Myocyte (in vitro differentiated cells): ENCODE measurements around the gene ASTN2. TPM values are rescaled to one million over a fixed set of nuclear protein-coding genes. Genes with fewer than 3 reads are reported as not detected.

Experiments
- DNase-seq: peaks from one replicate; pipeline ENCODE4 v3.0.0-alpha.2; 2012; ENCODE audit warnings: low read depth
- total RNA-seq: library from RNA; depleted of rRNA; stranded (reverse); fragments of >200 nt; gene quantifications from 2 replicates; pipeline ENCODE4 v1.2.3, GENCODE V29; 2014

ASTN2 gene
- total RNA-seq, 1 donor from 2014 or later: 25.3 TPM

DNA sequence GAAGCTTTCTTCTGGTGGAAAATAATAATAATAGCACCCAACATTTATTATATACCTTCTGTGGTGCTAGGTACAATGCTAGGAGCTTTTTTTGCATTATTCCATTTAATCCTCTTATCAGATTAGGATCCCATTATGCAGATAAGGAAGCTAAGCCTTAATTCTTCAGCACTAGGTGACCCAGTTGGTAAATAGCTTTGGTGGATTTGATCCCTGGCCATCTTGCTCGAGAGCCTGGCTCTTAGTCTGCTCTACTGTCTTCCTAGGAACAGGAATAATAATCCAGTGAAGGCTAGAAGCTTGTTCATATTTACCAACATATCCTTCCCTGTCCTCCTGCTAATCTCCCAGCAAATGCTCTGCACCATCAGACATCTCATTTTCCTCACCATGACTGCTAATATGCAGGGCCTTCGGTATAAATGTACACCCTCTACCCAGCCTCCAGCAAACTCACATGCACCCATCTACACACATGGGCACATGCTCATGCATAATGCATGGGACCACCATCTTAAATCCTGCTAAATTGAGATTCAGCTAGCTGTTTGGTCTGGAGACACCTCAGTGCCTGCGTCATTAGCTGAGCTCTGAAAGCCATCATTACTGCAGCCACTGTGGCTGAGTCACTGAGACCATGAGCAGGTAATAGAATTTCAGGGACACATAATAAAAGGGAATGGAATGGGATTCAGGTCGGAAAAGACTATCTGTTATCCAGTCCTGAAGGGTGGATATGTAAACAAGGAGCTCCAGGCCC lies 640.3 kb downstream of the ASTN2 start:
- DNase-seq: no peak

DNA sequence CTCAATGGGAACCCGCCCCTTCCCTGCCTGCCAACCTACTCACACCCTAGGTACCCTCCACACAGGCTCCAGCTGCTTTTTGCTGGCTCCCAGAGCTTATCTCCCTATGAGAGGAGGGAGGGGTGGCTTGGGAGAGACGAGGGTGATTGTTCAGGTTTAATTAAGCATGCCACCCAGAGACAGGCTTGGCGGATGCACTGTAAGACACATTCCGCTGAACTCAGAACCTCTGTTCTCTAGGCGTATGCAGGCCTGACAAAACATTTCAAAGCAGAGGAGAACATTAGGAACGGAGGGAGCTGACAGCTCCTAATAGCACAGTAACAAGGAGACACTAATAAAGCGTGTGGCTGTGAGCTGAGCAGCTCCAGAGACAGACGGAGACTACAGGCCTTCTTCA lies 647.6 kb downstream of the ASTN2 start:
- DNase-seq: no peak

DNA sequence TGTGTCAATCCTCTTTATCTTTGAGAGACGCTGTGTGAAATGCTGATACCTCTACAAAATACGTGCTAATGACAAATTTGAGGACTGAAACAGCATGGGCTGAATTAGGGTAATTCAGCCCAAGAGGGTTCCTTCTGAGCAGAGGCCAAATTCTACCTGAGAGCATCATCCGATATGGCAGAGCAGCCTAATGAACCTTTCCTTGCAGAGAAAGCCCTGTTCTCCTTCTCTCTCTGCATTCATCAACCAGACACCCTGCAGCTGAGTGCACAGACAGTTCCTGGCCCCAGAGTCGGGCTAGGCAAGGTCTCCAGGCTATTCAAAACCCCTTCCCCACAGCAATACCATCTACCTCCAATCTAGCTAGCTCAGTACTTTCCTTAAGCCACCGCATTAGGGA lies 649.8 kb downstream of the ASTN2 start:
- no peak for DNase-seq

DNA sequence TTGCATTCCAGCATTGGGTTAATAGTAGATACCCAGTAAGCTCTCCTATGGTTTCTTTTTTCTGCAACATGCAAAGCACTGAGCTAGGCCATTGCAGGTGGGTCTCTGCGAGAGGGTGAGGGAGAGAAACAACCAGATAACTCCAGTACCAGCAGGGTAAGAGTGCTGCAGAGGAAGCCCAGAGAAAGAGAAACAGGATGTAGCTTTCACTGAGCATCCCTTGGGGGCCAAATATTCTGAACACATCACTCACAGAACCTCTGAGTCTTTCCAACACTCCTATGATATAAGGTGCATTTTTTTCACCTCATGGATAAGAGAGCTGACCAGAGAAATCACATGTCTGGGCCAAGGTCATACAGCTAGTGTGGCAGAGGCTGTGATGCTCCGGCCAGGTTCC lies 651.1 kb downstream of the ASTN2 start:
- no peak for DNase-seq

DNA sequence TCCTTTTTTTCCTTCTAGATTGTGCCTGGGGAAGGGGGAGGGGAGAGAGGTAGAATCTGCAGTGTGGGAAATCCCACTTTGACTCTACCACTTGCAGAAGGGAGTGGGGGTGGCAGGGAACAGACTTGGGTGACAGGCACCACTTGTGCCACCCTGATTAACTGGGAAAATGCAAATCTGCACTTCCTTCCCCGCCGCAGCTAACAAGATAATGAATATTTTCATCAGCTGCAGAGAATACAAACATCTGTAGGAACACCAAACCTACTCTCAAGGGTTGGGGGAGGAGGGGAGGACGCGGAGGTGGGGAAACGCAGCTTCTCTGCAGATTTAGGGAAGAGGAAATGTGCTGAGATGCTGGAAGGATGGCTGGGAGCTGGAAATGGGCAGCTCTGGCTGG lies 654.2 kb downstream of the ASTN2 start:
- DNase-seq: no peak

DNA sequence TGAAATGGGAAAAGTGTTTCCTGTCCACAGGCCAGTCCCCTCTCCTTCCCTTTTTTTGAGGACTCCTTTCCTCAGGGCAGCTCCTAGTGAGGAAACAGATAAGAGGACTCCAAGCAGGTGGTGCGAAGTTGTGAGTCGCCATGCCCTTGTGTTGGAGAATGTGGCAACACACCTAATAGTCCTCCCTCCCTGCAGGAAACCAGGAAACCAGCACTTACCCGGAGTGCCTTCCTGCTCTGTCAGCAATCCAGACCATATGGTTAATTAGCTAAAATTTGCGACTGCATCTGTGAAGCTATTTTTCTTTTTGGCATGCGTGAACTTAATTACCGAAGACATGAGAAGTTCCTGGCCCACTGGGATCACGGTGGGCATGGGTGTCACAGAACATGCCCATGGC lies 657.8 kb downstream of the ASTN2 start:
- DNase-seq: no peak

DNA sequence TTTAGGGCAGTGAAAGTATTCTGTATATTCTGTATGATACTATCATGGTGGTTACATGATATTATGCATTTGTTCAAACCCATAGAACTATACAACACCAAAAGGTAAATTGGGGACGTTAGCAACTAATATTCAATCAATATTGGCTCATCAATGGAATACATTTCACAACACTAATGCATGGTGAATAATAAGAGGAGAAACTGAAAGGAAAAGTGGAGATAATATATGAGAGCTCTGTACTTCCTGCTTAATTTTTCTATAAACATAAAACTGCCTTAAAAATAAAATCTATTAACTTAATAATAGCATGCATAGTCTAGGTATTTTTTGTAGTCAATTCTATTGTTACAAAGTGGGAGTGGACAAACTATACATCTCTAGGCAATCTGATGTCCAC lies 661.5 kb downstream of the ASTN2 start:
- DNase-seq: no peak

DNA sequence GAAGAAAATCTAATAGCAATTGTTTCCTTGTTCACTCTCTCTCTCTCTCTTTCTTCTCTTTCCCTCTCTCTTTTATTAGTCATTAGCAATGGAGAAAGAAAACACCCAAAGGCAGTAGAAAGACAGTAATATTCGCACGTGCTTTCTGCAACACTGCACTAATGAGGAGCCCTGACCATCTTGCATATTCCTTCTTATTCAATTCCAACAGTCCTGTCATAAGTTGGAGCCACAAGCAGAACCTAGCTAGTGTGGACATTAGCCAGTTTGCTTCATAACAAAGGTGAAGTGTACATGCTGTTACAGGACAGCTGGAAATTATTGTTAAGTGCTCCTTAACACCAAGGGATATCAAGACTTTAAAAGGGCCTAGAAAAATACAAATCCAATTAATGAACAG lies 664.3 kb downstream of the ASTN2 start:
- DNase-seq: no peak

DNA sequence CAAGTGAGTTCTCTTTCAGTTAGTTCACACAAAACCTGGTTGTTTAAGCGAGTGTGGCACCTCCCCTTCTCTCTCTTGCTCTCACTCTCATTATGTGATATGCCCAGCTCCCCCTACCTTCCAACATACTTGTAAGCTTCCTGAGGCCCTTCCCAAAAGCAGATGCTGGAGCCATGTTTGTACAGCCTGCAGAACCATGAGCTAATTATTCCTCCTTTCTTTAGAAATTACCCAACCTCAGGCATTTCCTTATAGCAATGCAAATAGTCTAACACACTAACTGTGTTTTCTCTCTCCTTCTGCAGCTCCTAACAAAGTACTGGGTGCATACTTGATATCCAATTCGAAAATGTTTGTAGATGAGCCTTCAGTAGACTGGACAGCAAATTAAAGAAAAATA lies 665.1 kb downstream of the ASTN2 start:
- DNase-seq: no peak

DNA sequence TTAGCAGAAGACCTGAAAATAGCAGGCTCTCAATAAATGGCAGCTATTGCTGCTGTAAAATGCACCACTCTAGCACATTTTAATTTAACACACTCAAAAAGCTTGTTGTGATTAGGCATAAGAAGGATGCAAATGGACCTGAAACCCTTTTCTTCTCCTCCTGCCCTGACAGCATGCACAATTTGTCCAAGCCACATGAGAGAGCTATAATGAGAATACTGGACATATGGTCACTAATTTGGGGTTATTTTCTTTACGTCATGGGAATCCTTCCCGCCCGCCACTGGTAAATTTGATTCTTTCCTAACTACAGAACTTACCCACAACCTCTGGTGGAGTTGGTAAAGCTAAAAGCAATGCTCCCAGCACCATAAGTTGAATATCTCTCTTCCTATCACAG lies 665.7 kb downstream of the ASTN2 start:
- DNase-seq: no peak

DNA sequence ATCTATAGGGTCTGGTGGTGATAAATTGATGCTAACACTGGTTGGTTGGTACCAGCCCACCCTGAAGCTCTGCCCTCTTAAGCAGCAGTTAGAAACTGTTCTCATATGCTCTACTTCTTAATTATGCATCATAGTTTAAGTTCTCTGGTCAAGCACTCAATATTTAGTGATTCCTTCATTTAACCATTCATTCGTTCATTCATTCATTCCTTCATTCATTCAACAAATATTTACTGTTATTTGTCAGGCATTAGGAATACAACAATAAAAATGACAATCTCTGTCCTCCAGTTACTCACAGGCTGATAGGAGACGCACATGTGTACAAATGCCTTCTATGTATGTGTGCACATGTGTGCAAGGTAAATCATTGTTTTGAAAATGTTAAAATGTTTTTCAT lies 673.1 kb downstream of the ASTN2 start:
- no peak for DNase-seq

DNA sequence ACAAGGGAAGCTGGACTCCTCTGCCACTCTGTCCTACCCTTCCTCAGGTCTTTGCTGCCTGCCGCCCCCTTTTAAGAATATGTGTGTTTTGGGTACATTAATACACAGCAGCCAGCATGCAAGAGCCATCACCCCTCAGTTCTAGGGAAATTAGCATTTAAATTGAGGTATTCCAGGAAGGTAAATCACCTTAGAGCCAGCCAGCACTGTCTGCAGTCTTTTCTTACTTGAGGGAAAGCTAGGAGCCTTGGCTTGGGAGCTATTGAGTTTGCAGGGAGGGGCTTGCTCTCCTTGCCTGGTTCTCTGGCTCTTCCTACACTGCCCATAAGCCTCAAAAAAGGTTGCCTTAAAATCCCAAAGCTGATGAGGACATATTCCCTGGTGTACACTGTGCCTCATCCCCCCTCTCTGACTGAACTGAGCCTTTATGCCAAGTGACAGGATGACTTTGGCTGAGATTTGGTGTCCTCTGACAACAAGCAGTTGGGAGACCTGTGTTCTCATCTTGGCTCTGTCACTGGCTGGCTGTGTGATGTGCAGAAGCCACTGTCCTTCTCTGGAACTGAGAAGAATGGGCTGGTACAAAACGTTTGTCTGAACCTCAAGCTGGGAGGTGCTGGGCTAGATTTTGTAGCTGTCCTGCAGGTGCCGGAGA lies 673.6 kb downstream of the ASTN2 start:
- no peak for DNase-seq

DNA sequence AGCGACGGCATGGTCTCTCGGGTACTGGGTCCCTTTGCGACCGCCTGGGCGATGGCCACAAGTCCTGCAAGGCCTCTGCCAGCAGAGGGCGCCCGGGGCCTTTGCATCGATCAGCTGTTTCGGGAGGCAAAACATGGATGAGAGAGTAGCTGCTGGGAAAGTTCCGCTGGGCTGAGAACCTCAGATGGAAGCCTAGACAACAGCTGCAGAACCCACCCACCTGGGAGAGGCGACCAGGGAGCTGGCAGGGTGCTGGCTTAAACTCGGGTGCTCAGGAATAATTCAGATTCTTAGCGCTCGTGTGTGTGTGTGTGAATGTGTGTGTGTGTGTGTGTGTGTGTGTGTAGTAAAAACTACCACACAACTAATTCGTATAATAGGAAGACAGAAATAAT lies 677.7 kb downstream of the ASTN2 start:
- peak; percentile 95 for DNase-seq

DNA sequence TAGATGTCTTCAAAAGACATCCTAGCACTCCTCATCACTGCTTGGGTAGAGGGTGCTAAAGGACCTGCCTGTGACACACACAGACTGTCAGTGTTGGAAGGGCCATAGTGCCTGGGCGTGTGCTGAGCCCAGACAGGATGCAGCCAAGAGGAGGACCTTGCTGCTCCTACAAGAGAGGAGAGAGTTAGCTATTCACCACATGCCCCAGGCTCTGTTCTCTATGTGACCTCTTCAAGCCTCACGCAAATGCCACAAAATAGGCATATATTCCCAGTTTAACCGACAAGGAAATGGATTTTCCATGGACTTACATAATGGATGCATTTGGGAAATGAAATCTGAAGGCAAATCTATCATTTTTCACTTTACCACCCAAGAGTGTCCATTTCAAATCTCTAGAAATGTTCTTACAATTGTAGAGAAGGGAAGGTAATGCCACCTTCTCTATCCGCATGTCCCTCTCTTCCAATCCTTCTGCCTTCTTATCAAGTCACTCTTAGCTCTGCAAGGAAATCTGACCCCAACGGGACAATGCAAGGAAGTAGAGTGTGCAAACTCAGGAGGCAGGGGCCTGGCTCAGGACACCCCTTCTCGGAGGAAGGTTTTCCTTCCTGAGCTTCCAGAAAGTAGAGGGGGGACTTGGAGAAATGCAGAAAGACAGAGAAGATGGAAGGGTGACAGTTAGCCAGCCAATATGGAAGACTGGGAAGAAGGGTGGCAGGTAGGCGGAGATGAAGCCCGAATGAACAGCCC lies 678.3 kb downstream of the ASTN2 start:
- no peak for DNase-seq

DNA sequence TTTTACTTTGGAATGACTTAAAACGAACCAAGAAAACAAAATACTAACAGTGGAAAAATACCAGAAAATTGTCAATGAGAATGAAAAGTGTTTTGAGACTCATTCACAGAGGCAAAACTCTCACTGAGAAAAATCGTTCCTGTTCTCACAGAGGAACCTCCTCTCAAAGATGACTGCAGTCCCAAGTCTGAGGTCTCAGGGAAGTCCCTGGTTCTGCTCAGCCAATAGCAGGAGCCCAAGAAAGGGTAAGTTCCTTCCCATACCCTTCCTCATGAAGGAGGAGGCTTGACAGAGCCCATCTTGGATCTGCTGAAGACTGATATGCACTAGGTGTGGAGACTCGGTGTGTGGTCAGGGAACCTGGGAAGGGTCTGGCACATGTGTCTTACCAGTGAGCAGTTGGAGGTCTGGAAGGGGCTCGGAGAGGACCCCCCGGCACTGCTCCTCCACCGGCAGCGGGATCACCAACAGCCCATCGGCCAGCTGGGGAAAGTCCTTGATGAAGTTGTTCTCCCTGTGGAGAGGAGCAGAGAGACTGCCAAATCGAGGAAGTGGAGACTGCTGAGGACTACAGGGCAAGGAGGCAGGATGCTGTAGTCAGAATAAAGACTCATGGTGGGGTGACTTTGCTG lies 681.7 kb downstream of the ASTN2 start:
- DNase-seq: no peak

DNA sequence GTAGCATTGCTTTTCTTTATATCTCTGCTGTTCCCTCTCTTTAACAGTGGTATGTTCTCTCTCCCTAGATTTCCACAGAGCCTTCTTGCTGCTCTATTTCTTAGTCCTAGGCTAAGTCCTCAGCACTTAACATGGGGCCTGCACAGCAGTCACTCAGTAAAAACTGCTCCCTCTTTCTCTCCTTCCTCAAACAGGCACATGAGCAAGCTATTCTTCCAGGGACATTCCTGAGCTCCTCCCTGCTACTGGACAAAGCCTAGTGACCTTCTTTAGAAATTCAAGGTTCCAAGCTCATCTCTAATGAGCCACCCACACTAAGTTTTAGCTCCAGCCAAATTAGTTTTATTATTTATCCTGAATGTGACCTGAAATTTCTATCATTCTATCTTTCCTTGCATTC lies 688.3 kb downstream of the ASTN2 start:
- DNase-seq: no peak

DNA sequence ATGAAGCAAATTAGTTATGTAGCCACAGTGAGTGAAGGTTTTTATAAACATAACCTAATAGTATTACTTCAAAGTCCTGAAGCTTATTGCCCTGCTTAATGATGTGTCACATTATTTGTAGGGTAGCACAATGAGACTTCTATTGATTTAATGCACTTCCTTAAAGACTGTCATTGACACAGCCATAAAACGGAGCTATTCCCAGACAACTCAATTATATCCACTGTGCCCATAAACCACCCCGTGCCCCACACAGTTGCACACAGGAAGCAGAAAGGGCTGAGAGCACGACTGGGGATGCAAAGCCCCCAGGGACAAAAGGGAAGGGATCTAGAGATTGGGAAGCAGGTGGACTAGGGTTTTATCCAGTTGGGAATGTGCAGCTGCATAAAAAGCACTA lies 690.7 kb downstream of the ASTN2 start:
- DNase-seq: no peak

DNA sequence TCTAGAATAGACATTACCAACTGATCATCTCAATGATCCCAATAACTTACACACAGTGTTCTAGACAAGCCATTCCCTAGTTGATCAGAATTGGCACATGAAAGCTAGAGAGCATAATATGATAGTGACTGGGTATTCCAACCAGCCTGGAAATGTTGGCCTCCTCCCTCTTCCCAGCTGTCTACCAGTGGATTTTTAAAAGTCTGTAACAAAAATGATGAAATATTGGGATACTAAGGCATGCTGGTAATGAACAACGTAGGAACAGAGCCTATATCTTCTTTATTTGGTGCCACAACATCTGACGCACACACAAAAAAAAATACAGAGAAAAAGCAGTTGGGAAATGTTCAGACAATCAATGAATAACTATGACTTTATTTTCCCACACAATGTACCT lies 692.9 kb downstream of the ASTN2 start:
- no peak for DNase-seq

DNA sequence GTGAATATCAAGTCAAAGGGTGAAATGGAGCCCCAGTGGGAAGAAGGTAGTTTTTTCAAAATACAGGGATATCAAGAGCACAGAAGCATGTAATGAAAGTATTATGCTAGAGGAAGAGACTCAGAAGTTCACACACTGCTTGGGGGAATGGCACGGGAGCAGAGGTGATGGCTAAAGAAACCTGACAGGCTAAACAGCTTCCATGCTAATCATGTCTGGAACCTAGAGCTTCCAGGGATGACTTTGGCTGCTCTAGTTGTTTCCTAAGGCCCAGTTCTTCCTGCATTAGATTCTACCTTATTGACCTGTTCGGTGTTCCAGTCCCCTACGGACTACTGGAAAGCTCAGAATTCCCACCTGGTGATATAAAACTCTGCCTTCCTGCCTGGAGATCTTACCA lies 693.4 kb downstream of the ASTN2 start:
- DNase-seq: no peak

DNA sequence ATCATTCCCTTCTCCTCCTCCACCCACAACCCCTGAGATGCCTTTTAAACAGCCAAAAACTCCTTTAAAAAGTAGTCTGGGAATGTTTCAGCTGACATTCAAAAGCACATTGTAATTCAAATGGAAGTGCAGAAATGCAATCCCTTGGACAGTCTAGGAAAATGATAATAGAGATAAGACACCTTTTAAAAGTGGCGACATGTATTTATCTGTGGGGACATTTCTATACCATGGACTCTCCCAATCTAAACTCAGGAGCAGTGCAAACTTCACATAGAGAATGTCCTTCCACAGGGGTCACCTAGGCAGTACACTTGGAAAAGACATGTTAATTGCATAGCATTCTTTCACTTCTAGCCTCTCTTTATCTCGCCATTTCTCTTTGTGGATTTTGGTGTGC lies 694.7 kb downstream of the ASTN2 start:
- no peak for DNase-seq

DNA sequence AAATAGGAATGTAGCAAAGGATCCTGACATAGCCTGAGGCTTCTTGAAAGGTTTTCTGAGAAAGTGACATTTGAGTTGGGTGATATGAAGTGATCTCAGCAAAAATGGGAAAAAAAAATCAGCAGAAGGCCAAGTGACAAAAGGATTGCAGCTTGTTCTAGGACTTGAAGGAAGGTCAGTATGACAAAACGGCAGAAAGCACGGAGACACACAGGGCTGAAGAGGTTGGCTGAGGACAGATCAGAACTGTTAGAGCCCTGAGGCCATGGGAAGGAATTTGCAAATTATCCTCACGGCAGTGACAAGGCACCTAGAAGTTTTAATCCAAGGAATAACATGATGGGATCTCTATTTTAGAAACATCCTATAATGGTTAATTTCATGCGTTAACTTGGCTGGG lies 696.7 kb downstream of the ASTN2 start:
- no peak for DNase-seq

DNA sequence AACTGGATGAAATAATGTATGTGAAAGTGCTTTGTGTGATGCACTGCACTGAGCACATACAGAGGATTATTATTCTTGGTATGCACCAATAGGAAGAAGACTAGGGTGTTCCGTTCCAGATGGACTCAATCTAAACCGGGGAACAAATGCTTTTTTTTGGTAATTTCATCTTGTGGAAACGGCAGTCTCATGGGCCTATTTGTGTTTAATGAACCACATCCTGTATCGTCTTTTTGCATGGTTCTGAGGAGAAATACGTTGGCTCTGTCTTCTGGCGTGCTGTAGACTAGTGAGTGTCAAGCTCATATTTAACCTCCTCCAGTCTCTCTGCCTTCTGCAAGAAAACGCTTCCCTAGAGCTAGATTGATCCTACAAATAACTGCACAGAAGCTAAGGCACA lies 697.7 kb downstream of the ASTN2 start:
- no peak for DNase-seq
